B cell (primary cell): ENCODE measurements around the gene OSBPL5. TPM values are rescaled to one million over a fixed set of nuclear protein-coding genes. Genes with fewer than 3 reads are reported as not detected.

ENCODE experiments used
- ATAC-seq: fragments of 200-7000 bp; cut with Tn5 transposase; one replicate; pipeline ENCODE4 v1.10.0; 2021; ENCODE audit warnings: low read depth, mild to moderate bottlenecking, moderate number of reproducible peaks, moderate library complexity
- CTCF ChIA-PET: fragments of 350-600 bp; sonication (Branson Sonifier 250); formaldehyde crosslinking; loops from one replicate; lab custom pipeline; 2021; ENCODE audit warnings: antibody characterized with exemption, inconsistent platforms; lab: Charles Lee
- POLR2A ChIA-PET: fragments of 350-600 bp; sonication (Branson Sonifier 250); formaldehyde crosslinking; loops from one replicate; lab custom pipeline; 2021; ENCODE audit warnings: antibody characterized with exemption; lab: Charles Lee
- DNase-seq: peaks from one replicate; pipeline ENCODE4 v3.0.0; 2013
- H2AFZ ChIP-seq: 2 replicates; pipeline ENCODE4 v1.6.1; 2012; ENCODE audit warnings: mild to moderate bottlenecking, low read depth, low read length; ENCODE audit not compliant: insufficient read depth, poor library complexity, severe bottlenecking
- H3K27ac ChIP-seq, 2 donors: 1 replicate in 1 of 2; 2 replicates in 1 of 2; pipeline ENCODE4 v1.5.1; 2012 to 2013; ENCODE audit warnings: low read length in 2 of 2, mild to moderate bottlenecking in 2 of 2, moderate library complexity in 1 of 2
- H3K27me3 ChIP-seq, 4 experiments: fragments of 200-600 bp in 1 of 4; sonication (generic) in 1 of 4; replicated peaks in 1 of 4; 1 replicate in 2 of 4; 2 replicates in 2 of 4; pipeline versions ENCODE4 v1.6.1 to v1.7.0; 2013 to 2016; ENCODE audit warnings: low read length in 3 of 4, mild to moderate bottlenecking in 2 of 4, mixed read lengths in 1 of 4, moderate library complexity in 1 of 4; ENCODE audit not compliant: insufficient read depth in 4 of 4, control insufficient read depth in 3 of 4; ENCODE audit errors: control extremely low read depth in 1 of 4
- H3K36me3 ChIP-seq, 2 experiments: replicated peaks in 1 of 2; 1 replicate in 1 of 2; 2 replicates in 1 of 2; pipeline versions ENCODE4 v1.6.1 to v1.7.1; 2013; ENCODE audit warnings: low read length in 1 of 2; ENCODE audit not compliant: insufficient read depth in 2 of 2, control insufficient read depth in 1 of 2; ENCODE audit errors: control extremely low read depth in 1 of 2, extremely low read depth in 1 of 2
- H3K4me1 ChIP-seq, 2 donors: fragments of 200-600 bp in 1 of 2; sonication (generic) in 1 of 2; 1 replicate in 1 of 2; 2 replicates in 1 of 2; pipeline versions ENCODE4 v1.5.1 to v1.6.1; 2013 to 2017; ENCODE audit warnings: low read length in 2 of 2; ENCODE audit not compliant: control insufficient read depth in 2 of 2, insufficient read depth in 2 of 2
- H3K4me2 ChIP-seq: replicated peaks from 2 replicates; pipeline ENCODE3; 2012; ENCODE audit warnings: mild to moderate bottlenecking, low read depth, low read length; ENCODE audit not compliant: poor library complexity, severe bottlenecking
- H3K4me3 ChIP-seq, 5 experiments: fragments of 200-600 bp in 1 of 5; sonication (generic) in 1 of 5; 1 replicate in 3 of 5; 2 replicates in 2 of 5; pipeline versions ENCODE4 v1.5.1 to v1.7.0; 2011 to 2016; ENCODE audit warnings: low read length in 4 of 5, mild to moderate bottlenecking in 4 of 5, low read depth in 2 of 5, control low read depth in 1 of 5, moderate library complexity in 1 of 5; ENCODE audit not compliant: insufficient read depth in 1 of 5; ENCODE audit errors: control extremely low read depth in 1 of 5, extremely low read depth in 1 of 5
- H3K79me2 ChIP-seq: fragments of 200-600 bp; sonication (generic); one replicate; pipeline ENCODE4 v1.6.0; 2016; ENCODE audit warnings: low read length; ENCODE audit not compliant: control insufficient read depth, insufficient read depth
- H3K9ac ChIP-seq: fragments of 200-600 bp; sonication (generic); 2 replicates; pipeline ENCODE4 v1.6.1; 2017; ENCODE audit warnings: mild to moderate bottlenecking, low read length, moderate library complexity
- H3K9me3 ChIP-seq, 3 donors: one replicate each; pipeline versions ENCODE4 v1.6.1 to v1.7.1; 2013; ENCODE audit warnings: low read length in 2 of 3; ENCODE audit not compliant: control insufficient read depth in 2 of 3, insufficient read depth in 1 of 3; ENCODE audit errors: control extremely low read depth in 1 of 3
- H4K20me1 ChIP-seq: 2 replicates; pipeline ENCODE4 v1.6.0; 2012; ENCODE audit warnings: mild to moderate bottlenecking, low read length; ENCODE audit not compliant: insufficient read depth, control insufficient read depth, poor library complexity, severe bottlenecking
- H3K27ac Mint-ChIP-seq: one replicate; pipeline ENCODE4 v1.8.0; 2021; ENCODE audit warnings: mixed read lengths
- H3K27me3 Mint-ChIP-seq: one replicate; pipeline ENCODE4 v1.8.0; 2021; ENCODE audit warnings: mixed read lengths
- H3K4me1 Mint-ChIP-seq: one replicate; pipeline ENCODE4 v1.8.0; 2021; ENCODE audit warnings: mixed read lengths
- H3K4me3 Mint-ChIP-seq: one replicate; pipeline ENCODE4 v1.8.0; 2021; ENCODE audit warnings: mixed read lengths
- H3K9me3 Mint-ChIP-seq: one replicate; pipeline ENCODE4 v1.8.0; 2022; ENCODE audit warnings: mixed read lengths; ENCODE audit not compliant: insufficient read depth
- EZH2 ChIP-seq: IDR thresholded peaks from 2 replicates; pipeline ENCODE4 v1.6.1; 2012; ENCODE audit warnings: borderline replicate concordance, low read depth, mild to moderate bottlenecking, moderate library complexity, low read length; ENCODE audit not compliant: insufficient read depth, poor library complexity, severe bottlenecking
- WGBS: methylation state at CpG from one replicate; pipeline ENCODE4 v1.1.5; 2013; ENCODE audit warnings: missing lambda C conversion rate; ENCODE audit not compliant: insufficient coverage; 5-methylcytosine and 5-hydroxymethylcytosine counted together
- intact Hi-C: fragments of 100-400 bp; cut with micrococcal nuclease; formaldehyde crosslinking; loops from one replicate; pipeline ENCODE4 v1.10.0; 2022
- polyA plus RNA-seq: library from polyadenylated mRNA; depleted of rRNA; stranded (reverse); fragments of >200 nt; gene quantifications from 2 replicates; pipeline ENCODE4 v1.2.3, GENCODE V29; 2012
- total RNA-seq, 2 donors: library from RNA; stranded (reverse); fragments of 120-200 nt in 1 of 2; gene quantifications; 1 replicate in 1 of 2; 2 replicates in 1 of 2; pipeline versions ENCODE4 v1.2.3 to v1.2.4, GENCODE V29; 2013 to 2022
- TF ChIP-seq, protein P1 (sequence below): fragments of 200-600 bp; IDR thresholded peaks from one replicate; pipeline ENCODE4 v1.8.0; 2022; ENCODE audit warnings: antibody characterized with exemption, mild to moderate bottlenecking

Gene OSBPL5
- total and polyA plus RNA-seq, 2 donors (not counting 1 experiment from before 2014, with no cell fraction given): 0.15 to 1.2 TPM

DNA sequence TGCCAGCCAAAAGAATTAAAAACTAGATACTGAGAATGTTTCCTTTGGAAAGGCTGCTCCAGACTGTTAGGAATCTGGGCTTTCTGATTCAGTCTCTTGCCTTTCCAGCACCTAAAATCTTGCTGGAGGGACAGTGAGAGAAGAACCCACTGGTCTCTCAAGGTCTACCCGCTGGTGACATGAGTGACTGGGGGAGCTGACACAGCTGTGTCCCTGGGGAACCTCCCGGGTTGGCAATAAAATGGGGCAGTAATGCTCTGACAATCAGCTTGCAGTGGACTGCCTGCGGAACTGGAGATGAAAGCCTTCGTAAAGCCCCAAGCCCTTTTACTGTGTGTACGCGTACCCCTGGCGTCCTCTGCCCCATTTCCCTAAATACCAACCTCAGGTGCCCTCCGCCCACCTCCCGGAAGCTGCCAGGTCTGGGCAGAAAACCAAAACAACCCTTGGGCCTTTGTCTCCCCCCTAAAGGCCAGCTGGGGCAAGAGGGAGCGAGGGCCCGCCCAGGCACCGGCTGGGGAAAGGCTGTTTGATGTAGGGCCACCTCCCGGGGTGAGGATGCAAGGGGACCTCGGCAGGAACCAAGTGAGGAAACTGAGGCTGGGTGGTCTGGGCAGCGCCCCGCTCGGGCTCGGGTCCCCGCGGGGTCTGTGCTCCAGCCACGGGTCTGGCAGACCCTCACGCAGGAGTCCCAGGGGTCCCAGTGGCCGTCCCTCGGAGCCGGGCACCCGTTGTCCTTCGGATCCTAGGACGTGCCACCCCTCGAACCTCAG lies 108.6 kb downstream of the OSBPL5 start:
- peak; percentile 48 for DNase-seq
- Histone ChIP-seq H3K4me1 (peaks cover 22 to 28% of the 10 kb centered on the region in 2 donors), H3K27me3 (no peaks in the 10 kb centered on the region), H3K36me3 (peaks cover 0 to 5% of the 10 kb centered on the region in 2 experiments), H4K20me1 (peaks cover 46% of the 10 kb centered on the region), H3K9me3 (no peaks in the 10 kb centered on the region), H2AFZ (peak overlapping the region; percentile 97), H3K4me3 (peak overlapping the region; percentile 22 to 97 (median 87)), H3K9ac (peak overlapping the region; percentile 97), H3K4me2 (peak overlapping the region; percentile 91), H3K79me2 (peaks cover 59% of the 10 kb centered on the region), H3K27ac (peak overlapping the region; percentile 17 to 94)
- TF ChIP-seq EZH2: no peak
- TF ChIP-seq, protein P1, sequence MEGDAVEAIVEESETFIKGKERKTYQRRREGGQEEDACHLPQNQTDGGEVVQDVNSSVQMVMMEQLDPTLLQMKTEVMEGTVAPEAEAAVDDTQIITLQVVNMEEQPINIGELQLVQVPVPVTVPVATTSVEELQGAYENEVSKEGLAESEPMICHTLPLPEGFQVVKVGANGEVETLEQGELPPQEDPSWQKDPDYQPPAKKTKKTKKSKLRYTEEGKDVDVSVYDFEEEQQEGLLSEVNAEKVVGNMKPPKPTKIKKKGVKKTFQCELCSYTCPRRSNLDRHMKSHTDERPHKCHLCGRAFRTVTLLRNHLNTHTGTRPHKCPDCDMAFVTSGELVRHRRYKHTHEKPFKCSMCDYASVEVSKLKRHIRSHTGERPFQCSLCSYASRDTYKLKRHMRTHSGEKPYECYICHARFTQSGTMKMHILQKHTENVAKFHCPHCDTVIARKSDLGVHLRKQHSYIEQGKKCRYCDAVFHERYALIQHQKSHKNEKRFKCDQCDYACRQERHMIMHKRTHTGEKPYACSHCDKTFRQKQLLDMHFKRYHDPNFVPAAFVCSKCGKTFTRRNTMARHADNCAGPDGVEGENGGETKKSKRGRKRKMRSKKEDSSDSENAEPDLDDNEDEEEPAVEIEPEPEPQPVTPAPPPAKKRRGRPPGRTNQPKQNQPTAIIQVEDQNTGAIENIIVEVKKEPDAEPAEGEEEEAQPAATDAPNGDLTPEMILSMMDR: no peak
- ATAC-seq: peak; percentile 12
- ChIA-PET POLR2A (no interaction called here), CTCF (interaction anchor here (1.0 to 11.4 kb wide), 4 partner anchors 8 to 44 kb away, joined by 3 to 106 read pairs (median 4); no protein-coding TSS in a partner anchor)
- peak overlapping the region; percentile 83 for H3K27ac Mint-ChIP-seq
- intact Hi-C loops: loop anchor here (1.0 to 10.0 kb wide), 5 partner anchors 7 to 680 kb away; partner anchors contain the start of genes CD81, NAP1L4 and ZNF195
- no peaks in the 10 kb centered on the region for H3K9me3 Mint-ChIP-seq
- H3K27me3 Mint-ChIP-seq: no peaks in the 10 kb centered on the region
- WGBS: 5% methylated on average over 25 of the region's 29 CpGs
- H3K4me3 Mint-ChIP-seq: peak overlapping the region; percentile 93
- peaks cover 42% of the 10 kb centered on the region for H3K4me1 Mint-ChIP-seq

DNA sequence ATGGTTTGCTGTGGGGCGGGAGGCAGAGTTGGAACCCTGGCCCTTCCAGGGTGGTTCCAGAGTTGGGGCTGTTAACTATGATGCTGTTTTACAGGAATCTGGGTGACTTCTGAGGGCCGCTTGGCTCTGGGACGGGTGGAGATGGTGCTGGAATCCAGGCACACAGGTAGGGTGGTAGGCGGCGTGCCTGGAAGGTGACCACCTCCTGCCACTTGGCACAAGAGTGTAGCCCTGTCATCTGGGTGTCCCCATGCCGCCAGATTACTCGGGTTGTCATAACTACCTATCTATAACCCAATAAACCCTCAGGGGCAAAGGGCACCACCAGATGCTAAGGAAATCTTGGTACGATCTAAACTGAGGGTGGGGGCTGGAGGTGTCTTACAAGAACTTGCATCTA lies 109.2 kb downstream of the OSBPL5 start:
- Histone ChIP-seq H2AFZ (no peak overlapping the region), H3K9me3 (no peaks in the 10 kb centered on the region), H3K27me3 (no peaks in the 10 kb centered on the region), H3K4me3 (peak overlapping the region in 1 of 5 experiments; percentile 97), H3K4me1 (peaks cover 23 to 34% of the 10 kb centered on the region in 2 donors), H3K27ac (no peak overlapping the region), H3K4me2 (peak overlapping the region; percentile 91), H3K79me2 (peaks cover 65% of the 10 kb centered on the region), H3K9ac (peak overlapping the region; percentile 97), H3K36me3 (peaks cover 0 to 5% of the 10 kb centered on the region in 2 experiments), H4K20me1 (peaks cover 52% of the 10 kb centered on the region)
- intact Hi-C loops: loop anchor here (2.0 to 10.0 kb wide), 2 partner anchors 151 to 679 kb away; partner anchors contain the start of gene CD81
- 91% methylated on average over 5 of the region's 8 CpGs for WGBS
- Mint-ChIP-seq H3K27me3 (no peaks in the 10 kb centered on the region), H3K4me3 (peak overlapping the region; percentile 93), H3K4me1 (peaks cover 48% of the 10 kb centered on the region), H3K27ac (no peak overlapping the region), H3K9me3 (no peaks in the 10 kb centered on the region)
- CTCF ChIA-PET: interaction anchor here (2.0 to 11.4 kb wide), 2 partner anchors 18 to 35 kb away, joined by 6 to 106 read pairs; no protein-coding TSS in a partner anchor
- DNase-seq (no peak), ATAC-seq (no peak)
- TF ChIP-seq EZH2: no peak
- TF ChIP-seq, protein P1: no peak
- POLR2A ChIA-PET: no interaction called here
